Epithelial cell of esophagus (primary cell): Measurements from ENCODE around the gene FOXO4.

Experiments used
- DNase-seq: peaks from one replicate; pipeline ENCODE4 v3.0.0; 2010; ENCODE audit warnings: low read depth
- H3K4me3 ChIP-seq: 2 replicates; pipeline ENCODE4 v1.5.1; 2011; ENCODE audit warnings: mild to moderate bottlenecking, low read length, control low read depth
- TF ChIP-seq, protein P1 (sequence below): IDR thresholded peaks from 2 replicates; pipeline ENCODE4 v1.5.1; 2011; ENCODE audit warnings: low read depth, mild to moderate bottlenecking, low read length, control low read depth, inconsistent platforms; ENCODE audit not compliant: insufficient read depth; ENCODE audit errors: missing control alignments

FOXO4 gene

DNA sequence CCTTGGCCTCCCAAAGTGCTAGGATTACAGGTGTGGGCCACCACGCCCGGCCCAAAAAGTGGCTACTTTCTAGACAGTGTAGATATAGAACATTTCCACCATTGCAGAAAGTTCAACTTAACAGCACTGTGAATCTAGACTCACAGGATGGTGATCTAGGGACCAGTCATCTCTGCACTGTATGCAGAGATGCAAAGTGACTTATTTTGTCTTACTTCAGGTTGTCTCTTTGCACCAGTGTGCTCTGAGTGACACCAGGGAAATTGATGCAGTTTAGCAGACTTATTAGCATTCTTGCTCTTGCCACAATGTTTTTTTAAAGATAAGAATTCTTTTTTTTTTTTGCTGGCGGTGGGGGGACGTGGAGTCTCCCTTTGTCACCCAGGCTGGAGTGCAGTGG is 12.8 kb upstream of the FOXO4 start:
- H3K4me3 ChIP-seq = no peak overlapping the region
- no peak for DNase-seq
- TF ChIP-seq, protein P1, sequence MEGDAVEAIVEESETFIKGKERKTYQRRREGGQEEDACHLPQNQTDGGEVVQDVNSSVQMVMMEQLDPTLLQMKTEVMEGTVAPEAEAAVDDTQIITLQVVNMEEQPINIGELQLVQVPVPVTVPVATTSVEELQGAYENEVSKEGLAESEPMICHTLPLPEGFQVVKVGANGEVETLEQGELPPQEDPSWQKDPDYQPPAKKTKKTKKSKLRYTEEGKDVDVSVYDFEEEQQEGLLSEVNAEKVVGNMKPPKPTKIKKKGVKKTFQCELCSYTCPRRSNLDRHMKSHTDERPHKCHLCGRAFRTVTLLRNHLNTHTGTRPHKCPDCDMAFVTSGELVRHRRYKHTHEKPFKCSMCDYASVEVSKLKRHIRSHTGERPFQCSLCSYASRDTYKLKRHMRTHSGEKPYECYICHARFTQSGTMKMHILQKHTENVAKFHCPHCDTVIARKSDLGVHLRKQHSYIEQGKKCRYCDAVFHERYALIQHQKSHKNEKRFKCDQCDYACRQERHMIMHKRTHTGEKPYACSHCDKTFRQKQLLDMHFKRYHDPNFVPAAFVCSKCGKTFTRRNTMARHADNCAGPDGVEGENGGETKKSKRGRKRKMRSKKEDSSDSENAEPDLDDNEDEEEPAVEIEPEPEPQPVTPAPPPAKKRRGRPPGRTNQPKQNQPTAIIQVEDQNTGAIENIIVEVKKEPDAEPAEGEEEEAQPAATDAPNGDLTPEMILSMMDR = no peak

DNA sequence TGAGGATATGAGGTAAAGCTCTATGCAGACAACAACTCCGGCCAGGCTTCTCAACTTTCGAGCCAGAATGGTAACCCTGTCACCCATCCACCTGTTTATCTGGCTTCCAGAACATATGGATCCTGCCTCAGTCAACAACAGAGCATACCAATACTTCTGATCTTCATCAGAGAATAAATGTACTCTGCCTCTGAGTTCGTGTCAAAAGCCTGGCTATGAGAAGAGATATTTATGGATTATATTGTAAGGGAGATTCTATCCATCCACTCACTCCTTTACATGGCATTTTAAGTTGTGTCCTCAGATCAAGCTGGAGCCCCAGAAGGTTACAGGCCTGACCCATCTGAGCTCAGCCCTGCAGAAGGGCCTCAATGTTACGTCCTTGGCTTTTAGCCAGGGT is 9.8 kb upstream of the FOXO4 start:
- DNase-seq = no peak
- TF ChIP-seq, protein P1 = no peak
- no peak overlapping the region for H3K4me3 ChIP-seq

- H3K4me3 ChIP-seq = no peak overlapping the region
- TF ChIP-seq, protein P1 = no peak
- DNase-seq = no peak
These were observed 4.4 kb upstream of the FOXO4 start for GRCh38 chrX:71091263-71091662.

DNA sequence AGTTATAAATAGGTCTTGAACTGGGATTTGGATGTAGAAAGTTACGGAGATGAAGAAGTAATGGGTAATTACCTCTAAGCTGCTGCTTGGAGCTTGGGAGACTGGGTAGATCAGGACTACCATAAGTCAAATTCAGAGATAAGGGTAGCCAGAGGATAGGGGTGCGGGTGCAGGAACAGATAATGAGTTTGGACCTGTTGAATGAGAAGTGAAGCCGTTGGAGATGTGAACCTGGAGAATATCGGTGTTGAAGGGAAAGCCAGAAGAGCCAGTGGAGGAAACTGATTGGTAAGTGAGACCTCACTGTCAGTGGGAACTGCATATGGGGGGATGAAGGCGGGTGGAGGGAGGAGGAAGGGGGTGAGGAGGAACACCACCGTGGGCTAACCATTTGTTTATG is 618 bp upstream of the FOXO4 start:
- TF ChIP-seq, protein P1 = no peak
- no peak for DNase-seq
- H3K4me3 ChIP-seq = peak overlapping the region; percentile 57

GRCh38 chrX:71095981-71096759 is 519 bp downstream of the FOXO4 start:
- TF ChIP-seq, protein P1 = no peak
- DNase-seq = peak; percentile 39

GRCh38 chrX:71096760-71097032 is 1.0 kb downstream of the FOXO4 start:
- TF ChIP-seq, protein P1 = no peak
- peak overlapping the region; percentile 62 for H3K4me3 ChIP-seq

More at GRCh38 chrX:71095981-71096759, 519 bp downstream of the FOXO4 start:
- peak overlapping the region; percentile 62 for H3K4me3 ChIP-seq

GRCh38 chrX:71098302-71098701 is 2.7 kb downstream of the FOXO4 start:
- TF ChIP-seq, protein P1 = peak; percentile 27
- peak; percentile 44 for DNase-seq
- H3K4me3 ChIP-seq = no peak overlapping the region

More at GRCh38 chrX:71096760-71097032, 1.0 kb downstream of the FOXO4 start:
- DNase-seq = no peak
